Hematopoietic multipotent progenitor cell treated with erythropoietin and hydrocortisone succinate and interleukin-3 and kit ligand, for 17 days (in vitro differentiated cells): Measurements from ENCODE around the gene KAT6B.
"Not testable (repeated sequence)": the region's sequence is repeated elsewhere in the genome, so short reads cannot be mapped to it uniquely, and the experiment has no call there.

ENCODE experiments used
- DNase-seq: peaks from one replicate; pipeline ENCODE4 v3.0.0-alpha.2; 2015; ENCODE audit warnings: low spot score

The KAT6B gene

GRCh38 chr10:74890460-74890859 lies 64.1 kb downstream of the KAT6B start:
- no peak for DNase-seq

DNA sequence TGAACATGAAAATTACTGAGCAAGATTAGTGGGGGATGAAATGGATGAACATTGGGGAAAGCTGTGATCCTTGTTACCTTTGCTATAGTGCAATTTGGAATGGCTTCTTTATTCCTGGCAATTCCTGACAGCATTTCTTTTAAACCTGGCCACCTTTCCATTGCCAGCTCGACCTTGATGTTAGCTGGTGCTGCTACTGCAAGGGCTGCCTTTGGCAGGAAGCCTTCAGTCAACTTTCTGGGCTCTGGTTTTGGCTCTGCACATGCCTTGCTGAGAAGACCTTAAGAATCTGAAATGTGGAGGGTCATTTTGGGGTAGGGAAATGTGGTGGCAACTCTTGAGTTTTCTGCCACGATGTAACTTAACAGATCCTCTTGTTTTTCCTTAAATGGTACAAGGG lies 64.7 kb downstream of the KAT6B start:
- no peak for DNase-seq

GRCh38 chr10:74892839-74893238 lies 66.4 kb downstream of the KAT6B start:
- DNase-seq, result no peak

GRCh38 chr10:74893329-74893728 lies 66.9 kb downstream of the KAT6B start:
- not testable (repeated sequence) for DNase-seq

DNA sequence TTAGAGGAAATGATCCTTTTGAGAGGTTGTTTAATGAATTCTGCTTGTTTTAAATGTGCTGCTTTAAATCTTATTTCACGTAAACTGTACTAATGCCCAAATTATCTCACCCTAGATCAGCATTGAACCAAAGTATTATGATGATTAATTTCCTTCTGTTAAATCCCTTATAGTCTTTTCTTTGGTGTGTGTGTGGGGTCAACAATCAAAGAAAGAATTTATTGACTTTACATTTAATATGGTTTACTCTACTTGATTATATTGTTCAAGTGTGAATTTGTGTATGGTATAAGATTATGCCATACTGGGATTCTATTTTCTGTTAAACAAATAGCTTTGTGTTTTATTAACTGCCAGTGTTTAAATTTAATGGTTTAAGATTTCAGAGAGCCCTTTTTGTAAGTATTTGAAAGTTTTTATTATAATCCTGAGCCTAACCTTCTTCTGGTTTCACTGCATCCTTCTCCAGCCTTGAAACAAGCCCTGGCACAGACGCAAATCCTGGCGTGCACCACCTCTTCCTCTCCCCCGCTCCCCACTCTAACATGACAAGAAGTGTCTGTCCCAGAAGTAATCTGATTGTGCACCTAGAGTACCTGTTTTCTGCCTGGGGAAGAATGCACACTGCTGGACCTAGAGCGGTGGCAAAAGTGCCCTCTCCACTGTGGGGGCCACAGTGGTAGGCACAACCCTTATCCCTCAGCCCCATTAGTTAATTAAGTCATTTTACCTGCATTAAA lies 70.6 kb downstream of the KAT6B start:
- DNase-seq, result no peak

DNA sequence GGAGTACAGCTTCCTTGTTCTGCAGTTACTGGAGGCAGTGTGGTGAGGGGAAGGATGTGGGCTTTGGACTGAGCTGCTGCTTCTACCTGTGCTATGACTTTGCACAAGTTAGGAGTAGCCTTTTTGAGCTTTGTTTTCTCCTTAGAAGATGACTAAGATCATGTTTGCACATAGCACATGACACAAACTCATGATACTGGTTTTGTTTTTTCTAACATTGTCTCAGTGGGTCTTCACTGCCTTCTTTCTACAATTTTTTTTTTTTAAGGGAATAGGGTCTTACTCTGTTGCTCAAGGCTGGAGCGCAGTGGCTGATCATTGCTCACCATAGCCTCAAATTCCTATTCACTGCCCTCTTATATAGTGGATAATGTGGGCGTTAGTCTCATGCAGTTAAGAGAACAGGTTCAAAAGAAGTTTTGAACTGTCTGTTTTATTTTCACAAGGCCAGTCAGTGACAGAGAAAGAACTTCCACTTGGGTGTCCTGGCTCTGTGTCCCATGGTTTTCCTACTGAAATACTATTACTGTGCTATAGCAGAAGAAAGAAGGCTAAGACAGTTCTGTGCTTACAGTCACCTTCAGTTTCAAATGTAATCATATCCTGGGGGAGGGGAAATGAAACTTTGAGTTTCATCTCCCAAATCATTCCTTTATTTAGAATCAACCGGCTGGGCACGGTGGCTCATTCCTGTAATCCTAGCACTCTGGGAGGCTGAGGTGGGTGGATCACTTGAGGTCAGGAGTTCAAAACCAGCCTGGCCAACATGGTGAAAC lies 72.0 kb downstream of the KAT6B start:
- DNase-seq, result no peak

GRCh38 chr10:74900297-74900696 lies 73.9 kb downstream of the KAT6B start:
- DNase-seq, result no peak

GRCh38 chr10:74901301-74901700 lies 74.9 kb downstream of the KAT6B start:
- no peak for DNase-seq

DNA sequence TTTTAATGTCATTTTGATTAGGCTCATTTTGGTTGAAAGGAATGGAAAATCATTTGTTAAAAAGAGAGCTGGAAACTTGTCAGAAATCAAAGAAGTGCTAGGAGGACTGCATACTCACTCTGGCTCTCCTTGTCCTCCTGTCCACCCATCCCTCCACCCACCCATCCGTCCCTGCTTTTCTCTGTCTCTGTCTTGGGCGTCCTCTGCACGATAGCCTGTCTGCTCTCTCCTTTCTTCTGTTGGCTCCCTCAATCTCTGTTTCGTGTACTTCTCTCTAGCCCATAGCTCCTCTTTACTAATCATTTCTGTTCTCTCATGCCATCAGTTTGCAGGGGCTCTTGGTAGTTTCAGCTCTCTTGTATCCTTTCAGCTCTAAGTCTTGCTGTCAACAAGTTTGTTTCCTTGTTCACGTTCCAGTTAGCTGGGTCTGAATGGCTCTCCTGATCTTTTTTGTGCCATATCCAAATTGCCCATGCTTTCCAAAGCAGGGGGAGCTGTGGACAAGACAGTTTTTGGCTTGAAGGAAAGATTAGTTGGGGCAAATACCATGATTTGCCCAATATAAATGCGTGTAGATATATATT lies 75.6 kb downstream of the KAT6B start:
- DNase-seq, result no peak

DNA sequence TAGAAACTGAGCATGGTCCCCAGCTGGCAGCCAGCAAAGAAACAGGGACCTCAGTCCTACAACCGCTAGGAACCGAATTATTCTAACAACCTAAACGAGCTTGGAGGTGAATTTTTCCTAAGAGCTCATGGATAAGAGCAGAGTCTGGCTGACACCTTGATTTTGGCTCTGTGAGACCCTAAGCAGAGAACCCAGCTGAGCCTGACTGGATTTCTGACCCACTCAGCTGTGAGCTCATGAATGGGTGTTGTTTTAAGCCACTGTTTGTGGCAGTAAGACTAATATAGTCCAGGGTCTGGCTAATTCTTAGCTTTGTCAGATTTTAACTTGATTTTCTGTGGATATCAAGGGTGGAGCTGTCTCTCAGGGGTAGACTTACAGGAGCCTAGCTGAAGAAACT lies 77.1 kb downstream of the KAT6B start:
- no peak for DNase-seq

- no peak for DNase-seq
These were observed 80.3 kb downstream of the KAT6B start for GRCh38 chr10:74906611-74907198.

DNA sequence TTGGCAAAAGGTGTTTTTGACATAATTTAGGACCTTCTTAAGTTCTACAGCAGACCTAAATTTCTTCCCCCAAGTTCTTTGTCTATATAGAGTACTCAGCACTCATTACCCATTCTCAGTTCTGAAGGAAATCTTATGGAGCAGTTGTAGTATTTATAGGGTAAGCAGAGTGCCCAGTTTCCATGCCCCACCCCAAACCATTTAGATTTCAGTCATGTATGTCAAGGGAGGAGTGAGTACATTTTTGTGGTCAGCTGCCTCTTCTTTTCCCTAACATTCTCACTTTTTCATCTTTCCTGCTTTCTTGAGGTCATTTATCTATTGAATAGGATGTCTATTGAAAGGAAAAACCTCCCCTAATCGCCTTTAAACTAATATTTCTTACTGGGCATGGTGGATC lies 83.3 kb downstream of the KAT6B start:
- no peak for DNase-seq

- no peak for DNase-seq
These were observed 84.0 kb downstream of the KAT6B start for GRCh38 chr10:74910241-74910975.

DNA sequence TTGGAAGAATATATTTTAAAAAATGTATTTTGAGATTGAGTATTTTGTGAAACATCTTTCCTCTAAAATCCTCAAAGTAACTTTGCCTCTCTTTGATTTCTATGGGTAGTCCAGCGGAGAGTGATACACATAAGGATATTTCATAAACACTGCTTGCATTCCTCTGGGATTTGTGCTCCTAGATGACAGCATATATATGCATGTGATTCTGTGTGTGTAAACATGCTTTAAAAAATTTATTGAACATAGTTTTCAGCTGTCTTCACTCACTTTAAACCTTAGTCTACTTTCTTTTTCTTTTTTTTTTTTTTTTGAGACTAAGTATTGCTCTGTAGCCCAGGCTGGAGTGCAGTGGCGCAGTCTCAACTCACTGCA lies 84.6 kb downstream of the KAT6B start:
- DNase-seq, result no peak

DNA sequence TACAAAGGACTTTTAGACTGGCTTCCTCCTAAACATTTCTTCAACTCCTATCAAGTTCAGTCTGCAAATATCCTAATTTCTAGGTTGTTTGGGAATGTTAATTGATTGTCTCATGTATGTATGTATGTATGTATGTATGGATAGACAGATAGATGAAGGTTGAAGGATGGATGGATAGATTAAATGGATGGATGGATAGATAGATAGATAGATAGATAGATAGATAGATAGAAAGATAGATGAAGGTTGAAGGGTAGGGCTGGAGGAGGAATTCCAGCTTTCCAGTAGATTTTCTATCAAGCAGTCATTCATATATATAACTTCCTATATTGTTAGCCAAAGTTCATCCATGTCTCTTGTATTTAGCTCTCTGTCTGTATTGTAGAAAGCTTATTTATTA lies 85.8 kb downstream of the KAT6B start:
- DNase-seq, result no peak

DNA sequence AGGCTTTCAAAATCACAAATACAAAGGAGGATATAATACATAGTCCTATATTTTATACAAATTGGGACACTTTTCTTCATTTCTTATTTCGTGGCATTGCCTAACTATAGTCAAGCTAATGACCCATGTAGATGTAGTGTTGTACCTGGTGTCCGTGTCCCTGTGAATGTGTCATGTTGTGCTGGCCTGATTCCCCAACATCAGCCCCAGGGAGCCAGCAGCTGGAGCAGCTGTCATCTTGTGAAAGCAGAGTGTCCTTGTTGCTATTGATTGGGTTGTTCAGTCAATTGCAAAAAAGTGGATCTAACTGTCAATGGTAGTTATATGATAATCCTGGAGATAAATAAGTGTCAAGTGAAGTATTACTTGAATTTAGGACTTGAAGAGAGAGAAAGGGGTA lies 86.3 kb downstream of the KAT6B start:
- DNase-seq, result no peak

DNA sequence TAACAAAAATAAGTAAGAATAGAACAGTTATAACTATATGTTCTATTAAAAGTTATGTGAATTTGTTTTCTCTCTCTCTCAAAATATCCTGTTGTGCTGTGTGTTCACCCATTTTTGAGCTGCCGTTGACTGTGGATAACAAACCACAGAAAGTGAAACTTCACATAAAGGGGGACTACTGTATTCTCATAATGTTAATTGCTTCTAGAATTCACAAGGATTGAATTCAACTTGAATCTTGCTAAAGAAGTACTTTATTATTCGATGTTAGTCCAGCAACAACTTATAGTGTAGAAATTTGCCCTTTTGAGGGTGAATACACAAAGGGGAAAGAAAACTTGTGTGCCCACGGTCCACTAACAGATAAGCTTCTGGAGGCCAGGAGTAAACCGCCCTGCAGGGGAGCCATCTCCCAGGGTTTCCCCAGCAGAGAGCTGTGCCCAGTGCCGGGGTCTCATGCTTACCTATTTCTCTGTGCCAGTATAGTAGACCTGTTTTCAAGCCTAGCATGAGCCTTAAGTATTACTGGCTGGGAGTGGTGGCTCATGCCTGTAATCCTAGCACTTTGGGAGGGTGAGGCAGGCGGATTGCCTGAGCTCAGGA lies 87.1 kb downstream of the KAT6B start:
- DNase-seq, result peak; percentile 41

DNA sequence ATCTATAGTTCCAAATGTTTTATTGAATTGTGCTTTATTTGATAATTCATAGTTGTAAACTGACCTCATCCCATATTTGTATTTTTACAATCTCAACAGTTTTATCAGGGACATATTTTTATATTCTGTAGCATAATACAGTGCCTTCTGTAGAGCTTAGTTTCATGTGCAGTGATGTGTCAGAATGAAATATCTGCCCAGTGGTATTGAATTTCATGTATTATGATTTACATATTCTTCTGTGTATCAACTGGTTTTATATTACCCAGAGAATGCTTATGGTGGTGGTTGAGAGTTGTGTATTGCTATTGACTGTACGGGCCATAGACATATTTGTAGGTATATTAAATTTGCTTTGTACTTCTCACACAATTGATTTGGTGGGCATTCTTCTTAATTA lies 89.9 kb downstream of the KAT6B start:
- DNase-seq, result no peak

GRCh38 chr10:74917481-74918077 lies 91.2 kb downstream of the KAT6B start:
- no peak for DNase-seq

GRCh38 chr10:74919671-74920070 lies 93.3 kb downstream of the KAT6B start:
- no peak for DNase-seq

- not testable (repeated sequence) for DNase-seq
These were observed 94.7 kb downstream of the KAT6B start for GRCh38 chr10:74921070-74921469.
